Ishikawa (cell line): ENCODE results near the gene MAGI2.

ENCODE experiments used
- EGR1 ChIP-seq: IDR thresholded peaks from 2 replicates; pipeline ENCODE4 v1.6.1; 2012
- MAX ChIP-seq: IDR thresholded peaks from 2 replicates; pipeline ENCODE4 v1.6.1; 2012
- TAF1 ChIP-seq: IDR thresholded peaks from 2 replicates; pipeline ENCODE4 v1.6.1; 2012; ENCODE audit warnings: low read depth, mild to moderate bottlenecking
- YY1 ChIP-seq: IDR thresholded peaks from 2 replicates; pipeline ENCODE4 v1.6.1; 2012; ENCODE audit warnings: low read depth
- ZBTB7A ChIP-seq: IDR thresholded peaks from 2 replicates; pipeline ENCODE4 v1.6.1; 2012; ENCODE audit warnings: low read depth

GRCh38 chr7:78967046-78967445 is 486.4 kb downstream of the MAGI2 start:
- TF ChIP-seq EGR1 = no peak
- TF ChIP-seq ZBTB7A = no peak
- TF ChIP-seq TAF1 = no peak
- no peak for TF ChIP-seq MAX
- no peak for TF ChIP-seq YY1
